ENCODE results near the gene ZKSCAN3. TPM values are rescaled to one million over a fixed set of nuclear protein-coding genes. Genes with fewer than 3 reads are reported as not detected.
"Not testable (repeated sequence)": the region's sequence is repeated elsewhere in the genome, so short reads cannot be mapped to it uniquely, and the experiment has no call there.

ZKSCAN3 gene
- total RNA-seq, 1 donor from 2014 or later, result 3.4 TPM

DNA sequence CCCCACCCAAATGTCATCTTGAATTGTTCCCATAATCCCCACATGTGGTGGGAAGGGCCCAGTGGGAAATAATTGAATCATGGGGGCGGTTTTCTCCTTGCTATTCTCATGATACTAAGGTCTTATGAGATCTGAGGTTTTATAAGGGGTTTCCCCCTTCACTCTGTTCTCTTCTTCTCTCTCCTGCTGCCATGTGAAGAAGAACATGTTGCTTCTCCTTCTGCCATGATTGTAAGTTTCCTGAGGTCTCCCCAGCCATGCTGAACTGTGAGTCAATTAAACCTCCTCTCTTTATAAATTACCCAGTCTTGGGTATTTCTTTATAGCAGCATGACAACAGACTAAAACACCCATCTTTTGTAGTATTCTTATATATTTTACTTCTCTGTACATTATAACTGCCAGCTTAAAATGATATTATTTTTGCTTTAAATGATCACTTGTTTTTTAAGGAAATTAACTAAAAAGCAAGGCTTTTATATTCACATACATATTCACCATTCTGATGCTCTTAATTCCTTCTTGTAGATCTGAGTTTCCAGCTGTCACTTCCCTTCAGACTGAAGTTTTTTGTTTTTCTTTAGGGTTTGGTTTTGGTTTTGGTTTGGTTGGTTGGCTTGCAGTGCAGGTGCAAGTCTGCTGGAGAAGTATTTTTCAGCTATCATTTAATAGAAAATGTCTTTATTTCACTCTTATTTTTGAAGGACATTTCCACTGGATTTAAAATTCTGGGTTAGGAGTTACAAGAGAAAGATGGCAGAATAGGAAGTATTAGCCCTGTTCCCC, 9.2 kb upstream of the ZKSCAN3 start:
- no peak for DNase-seq (ENCODE audit: low read depth, low spot score)

DNA sequence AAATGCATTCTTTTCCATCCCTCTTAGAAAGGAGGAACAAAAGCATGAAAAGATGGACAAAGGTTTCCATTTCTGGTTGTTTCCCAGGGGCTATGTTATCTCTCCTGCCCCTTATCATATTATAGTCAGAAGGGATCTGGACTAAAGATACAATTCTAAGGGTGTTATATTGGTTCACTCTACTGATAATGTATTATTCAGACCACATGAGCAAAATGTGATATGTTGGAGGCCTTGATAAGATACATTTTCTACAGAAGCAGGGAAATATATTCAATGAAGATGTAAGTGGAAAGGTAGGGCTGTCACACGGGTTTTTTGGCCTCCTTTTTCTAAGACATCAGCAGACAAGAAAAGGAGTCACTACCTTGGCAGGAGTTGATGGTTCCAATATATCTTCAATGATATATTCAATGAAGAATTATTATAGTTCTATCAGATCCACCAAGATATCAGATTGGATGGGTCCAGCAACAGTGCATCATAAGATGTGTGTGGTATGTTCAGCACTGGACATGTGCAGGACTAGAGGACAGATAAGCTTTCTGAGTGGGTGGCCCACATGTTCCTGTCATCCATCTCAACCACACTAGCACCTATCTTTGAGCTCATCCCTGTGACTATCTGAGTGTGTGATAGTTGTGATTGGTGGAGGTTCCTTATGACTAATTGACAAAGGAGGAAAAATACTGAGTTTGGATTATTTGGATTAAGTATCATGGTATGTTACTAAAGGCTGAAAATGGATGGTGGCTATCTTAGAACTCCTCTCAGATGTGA, 5.7 kb upstream of the ZKSCAN3 start:
- DNase-seq (ENCODE audit: low read depth, low spot score), result no peak

DNA sequence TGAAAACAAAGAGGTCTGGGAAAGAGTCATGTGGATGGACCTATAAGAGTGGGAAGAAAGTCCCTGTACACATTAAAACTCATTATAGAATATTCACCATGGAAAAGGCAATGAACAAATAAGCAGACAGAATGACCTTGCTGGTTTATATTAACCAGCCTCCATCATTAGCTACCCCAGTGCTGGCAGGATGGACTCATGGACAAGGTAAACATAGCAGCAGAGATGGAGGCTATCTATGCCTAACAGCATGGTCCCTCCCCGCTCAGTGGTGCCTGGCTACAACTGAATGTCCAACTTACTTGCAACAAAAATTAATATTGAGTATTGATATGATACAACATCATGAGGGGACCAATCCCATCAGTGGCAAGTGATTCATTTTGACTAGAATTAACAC, 4.5 kb upstream of the ZKSCAN3 start:
- no peak for DNase-seq (ENCODE audit: low read depth, low spot score)

DNA sequence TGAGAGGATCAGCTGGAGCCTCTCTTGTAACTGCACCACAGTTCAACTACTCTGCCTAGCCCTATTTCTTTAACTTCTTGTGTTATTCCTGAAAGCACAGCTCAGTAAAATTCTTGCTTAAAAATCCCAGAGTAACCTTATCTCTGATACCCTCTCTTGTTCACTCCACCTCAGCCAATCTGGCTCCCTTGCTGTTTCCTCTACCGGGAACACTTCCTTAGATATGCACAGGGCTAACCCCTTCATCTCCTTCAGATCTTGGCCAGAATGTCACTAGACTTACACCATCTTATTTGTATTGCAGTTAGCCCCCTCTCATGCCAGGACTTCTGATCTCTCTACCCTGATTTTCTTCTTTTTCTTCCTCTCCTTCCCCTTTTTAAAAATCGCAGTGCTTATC, 2.6 kb upstream of the ZKSCAN3 start:
- no peak for DNase-seq (ENCODE audit: low read depth, low spot score)

DNA sequence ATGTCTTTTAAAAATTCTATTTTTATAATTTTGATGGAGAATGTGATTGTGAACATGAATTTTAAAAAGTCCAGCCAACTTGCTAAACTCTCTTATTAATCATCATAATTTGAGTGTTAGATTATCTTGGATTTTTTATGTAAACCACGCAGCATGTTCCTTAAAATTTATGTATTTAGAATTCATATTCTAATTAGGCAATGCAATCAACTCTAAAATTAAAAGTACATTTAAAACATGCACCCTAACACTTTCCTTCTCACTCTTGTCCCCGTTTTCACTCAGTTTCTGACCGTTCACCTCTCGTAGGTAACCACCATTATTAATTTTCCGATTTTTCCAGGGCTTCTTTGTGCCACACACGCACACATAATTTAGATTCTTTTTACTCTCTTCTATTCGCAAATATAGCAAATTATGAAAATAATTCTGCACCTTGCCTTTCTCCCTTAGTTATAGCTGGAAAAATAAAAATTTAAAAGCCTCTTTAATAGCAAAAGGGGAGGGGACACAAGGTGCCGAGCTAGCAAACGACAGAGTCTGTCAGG, 329 bp upstream of the ZKSCAN3 start:
- no peak for DNase-seq (ENCODE audit: low read depth, low spot score)

DNA sequence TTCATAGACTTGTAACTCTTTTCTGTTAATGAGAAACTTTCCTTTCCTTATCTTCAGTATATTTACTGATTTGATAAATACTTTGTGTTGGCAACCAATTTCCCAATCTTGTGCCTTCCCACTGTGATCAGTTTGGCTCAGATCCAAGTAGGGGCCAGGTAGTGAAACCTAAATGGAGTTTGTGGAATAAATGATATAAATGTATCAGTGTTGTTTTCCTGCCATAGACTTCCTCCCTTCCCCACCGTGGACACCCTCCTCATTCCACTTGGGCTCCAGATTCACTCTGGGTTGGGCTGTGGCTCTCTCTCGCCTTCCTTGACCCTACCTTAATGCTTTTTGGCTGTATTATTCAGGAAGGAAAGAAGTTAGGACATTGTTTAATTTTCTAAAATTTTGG, 1.3 kb downstream of the ZKSCAN3 start:
- DNase-seq (ENCODE audit: low read depth, low spot score), result no peak

DNA sequence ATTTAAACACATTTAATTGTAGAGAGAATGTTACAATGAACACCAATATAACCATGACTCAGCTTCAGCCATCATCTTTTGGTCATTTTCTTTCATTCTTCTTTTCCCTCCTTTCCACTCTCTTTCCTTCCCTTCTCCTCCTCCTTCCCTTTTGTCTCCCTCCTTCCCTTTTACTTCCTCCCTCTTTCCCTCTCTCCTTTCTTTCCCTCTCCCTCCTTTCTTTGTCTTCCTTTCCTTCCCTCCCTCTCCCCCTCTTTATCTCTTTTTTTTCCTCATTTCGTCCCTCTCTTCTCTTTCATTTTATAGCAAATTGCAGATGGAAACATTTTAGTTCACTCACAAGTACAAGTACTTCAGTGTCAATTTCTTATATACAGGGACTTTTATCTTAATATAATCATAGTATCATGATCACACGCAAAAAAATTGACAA, 1.8 kb downstream of the ZKSCAN3 start:
- no peak for DNase-seq (ENCODE audit: low read depth, low spot score)

DNA sequence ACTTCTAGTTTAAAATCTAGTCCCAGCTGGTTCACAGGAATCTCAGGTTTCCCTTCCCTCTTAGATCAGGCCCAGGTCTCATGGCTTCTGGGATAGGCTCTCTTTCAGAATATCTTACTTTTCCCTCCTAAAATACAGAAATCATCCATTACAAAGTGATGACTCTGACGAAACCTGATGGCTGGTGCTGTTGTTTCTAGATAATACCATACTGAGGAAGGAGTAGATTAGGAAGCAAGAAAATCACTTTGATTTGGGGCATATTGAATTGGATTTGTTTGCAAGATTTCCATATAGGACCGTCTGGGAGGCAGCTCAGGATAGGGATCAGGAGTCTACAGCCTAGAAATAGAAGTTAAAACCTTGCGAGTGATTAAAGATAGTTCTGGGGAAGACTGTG, 3.6 kb downstream of the ZKSCAN3 start:
- no peak for DNase-seq (ENCODE audit: low read depth, low spot score)

DNA sequence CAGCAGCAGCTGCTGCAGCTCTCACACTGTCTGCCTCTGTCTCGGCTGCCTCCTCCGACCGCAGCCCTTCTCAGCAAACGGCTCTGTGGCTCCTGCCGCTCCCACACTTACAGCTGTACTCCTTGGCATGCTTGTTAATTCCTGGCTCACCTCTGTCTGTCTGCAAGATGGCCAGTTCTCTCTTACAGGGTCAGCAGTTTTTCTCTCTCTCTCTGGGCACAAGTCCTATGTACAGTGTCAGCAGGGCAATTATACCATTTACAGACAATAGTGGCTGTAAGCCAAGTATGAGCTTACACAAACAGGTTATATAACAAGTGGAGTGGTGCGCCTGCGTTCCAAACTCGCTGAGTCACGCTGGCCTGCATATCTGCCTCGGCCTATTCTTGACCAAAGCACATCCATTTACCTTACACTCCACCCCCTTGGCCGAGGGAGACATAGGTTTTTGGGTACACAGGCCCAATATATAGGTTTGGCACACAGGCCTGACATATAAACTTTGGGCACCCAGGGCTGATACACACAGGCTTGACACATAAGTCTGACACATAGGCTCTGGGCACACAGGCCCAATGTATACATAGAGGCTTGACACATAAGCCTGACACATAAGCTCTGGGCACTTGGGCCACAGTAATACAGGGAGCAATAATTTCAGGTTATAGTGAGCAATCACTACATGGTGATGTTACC, 4.4 kb downstream of the ZKSCAN3 start:
- peak; percentile 69 for DNase-seq (ENCODE audit: low read depth, low spot score)

DNA sequence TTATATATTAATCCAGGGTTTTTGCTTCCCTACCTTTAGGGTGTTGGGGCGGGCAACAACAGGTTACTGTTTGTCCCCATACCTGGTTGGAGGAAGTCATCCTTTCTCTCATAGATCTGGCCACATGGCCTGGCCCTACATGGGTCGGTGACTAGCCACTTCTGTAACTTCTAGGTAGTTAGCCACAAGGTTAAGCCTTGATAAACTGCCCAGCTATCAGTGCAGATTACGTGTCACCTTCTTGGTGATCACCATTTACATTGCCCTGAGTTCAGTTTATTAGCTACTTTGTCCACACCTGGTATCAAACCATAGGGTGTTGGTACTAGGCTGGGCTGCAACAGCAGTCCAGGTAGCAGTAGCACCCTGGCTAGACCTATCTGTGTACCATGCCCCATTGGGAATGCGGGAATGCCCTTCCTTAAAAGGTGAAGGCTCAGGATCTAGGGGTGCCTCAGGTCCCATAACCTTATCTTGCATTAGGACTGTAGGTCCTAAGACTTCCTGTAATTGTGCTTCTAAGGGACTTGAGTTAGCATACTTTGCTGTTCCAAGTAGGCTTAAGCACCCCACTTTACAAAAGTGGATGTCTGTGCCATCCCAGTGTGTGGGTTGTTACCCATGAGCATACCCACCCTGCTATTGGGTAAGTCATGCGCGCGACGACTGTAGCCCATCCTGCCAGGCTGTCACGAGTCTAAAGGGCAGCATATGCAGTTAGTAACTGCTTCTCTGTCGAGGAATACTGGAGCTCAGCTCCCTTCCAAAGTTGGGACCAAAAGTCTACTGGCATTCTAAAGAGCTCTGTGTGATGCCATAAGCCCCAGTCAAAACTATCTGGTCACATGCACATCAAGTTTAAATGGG, 5.2 kb downstream of the ZKSCAN3 start:
- DNase-seq (ENCODE audit: low read depth, low spot score), result no peak

DNA sequence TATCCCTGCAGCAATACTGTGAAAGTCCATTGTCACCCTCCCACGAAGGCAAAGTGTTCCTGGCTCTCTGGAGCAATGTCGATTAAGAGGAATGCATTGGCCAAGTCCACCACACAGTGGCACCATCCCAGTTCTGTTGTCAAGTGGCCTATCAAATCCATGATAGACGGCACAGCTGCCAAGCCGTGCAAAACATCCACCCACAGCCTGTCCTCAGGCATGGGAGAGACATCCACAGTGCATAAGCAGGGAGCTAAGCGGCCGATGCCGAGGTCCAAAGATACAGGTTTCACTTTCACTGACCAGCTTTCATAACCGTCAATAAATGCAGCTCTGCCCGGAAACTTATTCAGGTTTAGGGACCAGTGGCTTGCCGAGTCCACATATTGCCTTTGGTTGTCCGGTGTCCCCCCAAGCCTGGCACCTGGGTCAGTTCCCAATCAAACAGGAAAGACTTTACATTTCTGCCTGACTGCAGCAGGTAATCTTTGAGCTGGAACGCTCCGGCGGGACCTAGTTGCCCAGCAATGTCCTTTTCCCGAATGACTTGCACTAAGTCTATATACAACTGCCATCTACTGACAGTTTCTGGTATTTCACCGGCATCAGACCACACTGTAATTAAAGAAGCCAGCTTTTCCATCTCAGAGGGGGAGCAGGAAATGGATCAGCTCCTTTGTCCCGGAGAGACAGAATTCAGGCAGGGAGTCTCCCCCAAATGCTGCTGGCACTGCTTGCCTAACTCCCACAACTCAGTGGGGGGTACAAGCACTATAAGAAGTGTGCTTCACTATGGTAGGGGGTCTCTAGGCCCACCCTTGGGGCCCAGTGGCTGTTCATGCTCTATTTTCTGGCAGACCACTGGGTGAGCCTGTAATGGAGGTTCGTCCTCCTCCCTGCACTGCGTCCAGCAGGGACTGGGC, 6.3 kb downstream of the ZKSCAN3 start:
- peak; percentile 72 for DNase-seq (ENCODE audit: low read depth, low spot score)

DNA sequence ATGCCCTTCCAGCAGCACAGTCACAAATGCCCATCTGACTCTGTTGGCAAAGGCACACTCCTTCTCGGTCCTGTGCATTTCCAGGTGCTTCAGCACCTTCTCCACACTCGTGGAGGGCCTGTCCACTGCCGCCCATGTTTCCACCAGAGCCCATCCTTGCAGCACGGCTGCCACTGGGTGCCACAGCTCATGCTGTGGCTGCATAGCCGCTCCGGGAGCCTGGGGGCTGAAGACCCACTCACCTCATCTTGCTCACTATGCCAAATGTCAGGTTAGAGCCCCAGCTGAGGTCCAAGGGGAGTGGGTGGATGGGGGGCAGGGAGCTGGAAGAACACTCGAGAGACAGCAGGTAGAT, 6.9 kb downstream of the ZKSCAN3 start:
- DNase-seq (ENCODE audit: low read depth, low spot score), result no peak

DNA sequence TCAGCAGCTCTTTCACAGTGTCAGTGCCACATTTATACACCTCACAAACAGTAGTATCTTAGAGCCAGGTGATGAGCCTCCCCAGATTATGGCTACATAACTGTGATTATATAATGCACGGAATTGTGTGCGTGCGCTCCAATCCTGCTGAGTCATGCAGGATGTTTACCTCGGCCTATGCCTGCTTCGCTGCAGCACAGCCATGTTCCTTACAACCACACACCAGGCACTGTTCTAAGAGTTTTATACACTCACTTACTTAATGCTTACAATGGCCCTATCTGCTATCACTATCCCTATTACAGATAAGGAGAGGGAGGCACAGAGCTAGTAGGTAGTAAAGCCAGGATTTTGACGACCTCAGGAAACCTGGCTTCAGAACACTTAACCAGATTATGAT, 7.3 kb downstream of the ZKSCAN3 start:
- peak; percentile 30 for DNase-seq (ENCODE audit: low read depth, low spot score)

DNA sequence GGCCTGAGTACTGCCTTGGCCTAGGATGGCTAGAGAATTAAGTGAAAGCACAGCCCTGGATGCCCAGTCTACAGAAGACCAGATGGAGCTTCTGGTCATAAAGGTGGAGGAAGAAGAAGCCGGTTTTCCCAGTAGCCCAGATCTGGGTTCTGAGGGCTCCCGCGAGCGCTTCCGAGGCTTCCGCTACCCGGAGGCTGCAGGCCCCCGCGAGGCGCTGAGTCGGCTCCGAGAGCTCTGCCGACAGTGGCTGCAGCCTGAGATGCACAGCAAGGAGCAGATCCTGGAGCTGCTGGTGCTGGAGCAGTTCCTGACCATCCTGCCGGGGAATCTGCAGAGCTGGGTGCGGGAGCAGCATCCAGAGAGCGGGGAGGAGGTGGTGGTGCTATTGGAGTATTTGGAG, 9.8 kb downstream of the ZKSCAN3 start:
- not testable (repeated sequence) for DNase-seq (ENCODE audit: low read depth, low spot score)

DNA sequence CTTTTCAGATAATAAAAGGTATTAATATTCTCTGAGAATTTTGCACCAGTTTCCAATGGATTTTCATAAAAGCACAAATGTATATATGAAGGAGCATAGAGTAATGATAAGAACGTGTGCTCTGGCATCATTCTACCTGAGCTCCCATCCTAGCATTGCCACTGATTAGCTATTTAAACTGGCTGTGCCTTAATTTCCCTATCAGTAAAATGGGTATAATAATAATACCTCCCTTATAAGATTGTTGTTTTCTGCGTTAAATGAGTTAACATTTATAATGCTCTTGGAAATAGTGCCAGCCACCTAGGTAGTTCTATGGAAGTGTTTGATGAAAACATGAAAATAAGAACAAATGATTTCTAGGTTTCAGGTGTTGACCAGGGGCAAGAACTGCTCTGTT, 11.2 kb downstream of the ZKSCAN3 start:
- no peak for DNase-seq (ENCODE audit: low read depth, low spot score)

DNA sequence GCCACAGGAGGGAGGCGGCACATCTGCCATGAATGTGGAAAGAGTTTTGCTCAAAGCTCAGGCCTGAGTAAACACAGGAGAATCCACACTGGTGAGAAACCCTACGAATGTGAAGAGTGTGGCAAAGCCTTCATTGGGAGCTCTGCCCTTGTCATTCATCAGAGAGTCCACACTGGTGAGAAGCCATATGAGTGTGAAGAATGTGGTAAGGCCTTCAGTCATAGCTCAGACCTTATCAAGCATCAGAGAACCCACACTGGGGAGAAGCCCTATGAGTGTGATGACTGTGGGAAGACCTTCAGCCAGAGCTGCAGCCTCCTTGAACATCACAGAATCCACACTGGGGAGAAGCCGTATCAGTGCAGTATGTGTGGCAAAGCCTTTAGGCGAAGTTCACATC, 15.8 kb downstream of the ZKSCAN3 start:
- DNase-seq (ENCODE audit: low read depth, low spot score), result not testable (repeated sequence)

DNA sequence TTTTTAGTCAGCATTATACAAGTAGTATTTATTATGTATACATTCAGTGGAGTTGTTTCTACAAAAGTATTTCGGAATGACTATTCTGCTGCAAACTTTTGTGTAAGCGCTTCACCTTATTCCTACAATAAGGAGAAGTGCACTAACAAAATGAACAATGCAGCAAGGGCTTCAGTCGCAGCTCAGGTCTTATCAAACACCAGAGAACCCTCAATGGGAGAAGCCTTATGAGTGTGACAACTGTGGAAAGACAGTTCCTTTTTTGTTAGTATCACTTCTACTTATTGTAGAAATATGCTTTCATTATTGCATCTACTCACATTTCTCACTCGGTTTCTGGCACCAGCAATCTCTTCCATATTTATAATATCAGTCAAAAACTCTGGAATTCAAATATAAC, 18.8 kb downstream of the ZKSCAN3 start:
- no peak for DNase-seq (ENCODE audit: low read depth, low spot score)

DNA sequence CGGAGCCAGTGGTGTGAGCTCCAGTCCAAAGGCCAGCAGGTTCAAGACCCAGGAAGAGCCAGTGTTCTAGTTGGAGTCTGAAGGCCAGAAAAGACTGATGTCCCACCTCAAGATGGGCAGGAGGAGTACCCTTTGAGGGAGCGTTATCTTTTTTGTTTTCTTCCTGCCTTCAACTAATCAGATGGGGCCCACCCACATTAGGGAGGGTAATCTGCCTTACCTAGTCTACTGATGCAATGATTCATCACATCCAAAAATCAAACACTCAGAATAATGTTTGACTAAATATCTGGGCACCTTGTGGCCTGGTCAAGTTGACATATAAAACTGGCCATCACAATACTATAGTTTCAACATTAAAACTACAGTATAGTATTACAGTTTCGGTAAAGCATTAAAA, 19.7 kb downstream of the ZKSCAN3 start:
- DNase-seq (ENCODE audit: low read depth, low spot score), result no peak

DNA sequence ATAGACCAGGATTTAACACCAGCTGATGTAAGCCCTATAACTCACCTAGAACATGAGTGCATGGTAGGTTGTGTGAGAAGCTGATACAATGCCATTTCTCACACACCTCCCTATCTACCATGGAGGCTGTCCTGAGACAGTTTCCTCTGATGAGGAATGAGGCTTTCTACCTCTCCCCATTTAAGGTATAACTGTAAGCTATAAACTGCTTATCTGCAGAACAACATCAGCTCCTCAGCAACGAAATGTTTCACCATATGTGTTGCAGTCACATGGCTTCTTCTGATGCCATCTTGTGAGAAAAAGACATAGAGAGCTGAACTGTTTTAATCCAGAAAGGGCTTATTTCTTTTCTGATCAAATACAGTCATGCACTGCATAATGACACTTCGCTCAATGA, 20.7 kb downstream of the ZKSCAN3 start:
- DNase-seq (ENCODE audit: low read depth, low spot score), result no peak

DNA sequence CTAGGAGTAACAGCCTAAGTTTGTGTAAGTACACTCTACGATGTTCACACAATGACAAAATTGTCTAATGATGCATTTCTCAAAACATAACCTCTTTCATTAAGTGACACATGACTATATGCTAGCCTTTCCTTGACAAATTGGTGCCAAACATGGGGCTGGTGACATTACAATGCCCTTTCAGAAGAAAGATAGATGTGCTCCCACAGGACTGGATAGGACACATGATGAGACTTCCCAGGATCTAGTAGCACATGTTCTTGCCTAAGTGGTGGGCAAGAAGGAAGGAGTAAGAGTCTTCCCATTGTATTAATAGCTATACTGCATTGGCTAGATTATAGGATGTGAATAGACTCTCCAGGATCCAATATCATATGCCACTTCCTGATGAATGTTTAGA, 21.5 kb downstream of the ZKSCAN3 start:
- no peak for DNase-seq (ENCODE audit: low read depth, low spot score)
